H1 (cell line): ENCODE data around the gene CLDN7. TPM values are rescaled to one million over a fixed set of nuclear protein-coding genes. Genes with fewer than 3 reads are reported as not detected.

ENCODE experiments used
- CTCF ChIA-PET: fragments of 300-600 bp; sonication (Branson Sonifier 250); formaldehyde crosslinking; loops from one replicate; lab custom pipeline; 2021; ENCODE audit not compliant: partially characterized antibody; lab: Charles Lee
- POLR2A ChIA-PET: fragments of 300-600 bp; sonication (Branson Sonifier 250); formaldehyde crosslinking; loops from one replicate; lab custom pipeline; 2021; ENCODE audit warnings: inconsistent platforms; ENCODE audit not compliant: partially characterized antibody; lab: Charles Lee
- DNase-seq, 2 experiments: peaks; one replicate each; pipeline versions ENCODE4 v3.0.0 to v3.0.0-alpha.2; 2010 to 2022; ENCODE audit warnings: low spot score in 2 of 2, low read depth in 1 of 2, mixed read lengths in 1 of 2
- FAIRE-seq: peaks from 2 replicates; lab custom pipeline; 2011; peaks lifted over from hg19 to GRCh38; lab: Jason Lieb, UNC
- H2AFZ ChIP-seq: 2 replicates; pipeline ENCODE4 v1.8.1; 2012; ENCODE audit warnings: low read length, inconsistent platforms
- H2AK5ac ChIP-seq: 2 replicates; pipeline ENCODE4 v1.6.1; 2013; ENCODE audit warnings: low read depth, low read length
- H2BK120ac ChIP-seq: replicated peaks from 2 replicates; pipeline ENCODE3; 2013; ENCODE audit warnings: low read depth, low read length, inconsistent platforms
- H2BK12ac ChIP-seq: 2 replicates; pipeline ENCODE4 v1.6.1; 2013; ENCODE audit warnings: low read depth, low read length
- H2BK15ac ChIP-seq: 2 replicates; pipeline ENCODE4 v1.6.1; 2013; ENCODE audit warnings: low read length
- H2BK20ac ChIP-seq: 2 replicates; pipeline ENCODE4 v1.6.1; 2013; ENCODE audit warnings: low read length
- H2BK5ac ChIP-seq: 2 replicates; pipeline ENCODE4 v1.6.1; 2013; ENCODE audit warnings: low read depth, low read length
- H3K14ac ChIP-seq: 2 replicates; pipeline ENCODE4 v1.6.1; 2013; ENCODE audit warnings: inconsistent platforms; ENCODE audit not compliant: insufficient read length
- H3K18ac ChIP-seq: 2 replicates; pipeline ENCODE4 v1.6.1; 2013; ENCODE audit warnings: low read length; ENCODE audit errors: extremely low read depth
- H3K23ac ChIP-seq: 2 replicates; pipeline ENCODE4 v1.6.1; 2013; ENCODE audit warnings: inconsistent platforms; ENCODE audit not compliant: insufficient read length
- H3K23me2 ChIP-seq: 2 replicates; pipeline ENCODE4 v1.6.1; 2013; ENCODE audit warnings: low read depth, low read length
- H3K27ac ChIP-seq: 2 replicates; pipeline ENCODE4 v1.6.1; 2011; ENCODE audit warnings: low read depth, low read length, inconsistent platforms
- H3K27me3 ChIP-seq, 4 experiments: replicated peaks in 1 of 4; 1 replicate in 1 of 4; 2 replicates in 3 of 4; pipeline versions ENCODE4 v1.6.1 to v1.8.1; 2011 to 2013; ENCODE audit warnings: low read length in 3 of 4, mild to moderate bottlenecking in 3 of 4, inconsistent platforms in 2 of 4, mixed read lengths in 2 of 4, moderate library complexity in 1 of 4; ENCODE audit not compliant: control insufficient read depth in 3 of 4, insufficient read depth in 3 of 4; ENCODE audit errors: extremely low read depth in 1 of 4
- H3K36me3 ChIP-seq, 4 experiments: 2 replicates each; pipeline versions ENCODE4 v1.6.1 to v1.8.1; 2011 to 2013; ENCODE audit warnings: mild to moderate bottlenecking in 4 of 4, low read length in 3 of 4, moderate library complexity in 2 of 4, control low read depth in 1 of 4, inconsistent platforms in 1 of 4; ENCODE audit not compliant: insufficient read depth in 4 of 4, control insufficient read depth in 2 of 4
- H3K4ac ChIP-seq: replicated peaks from 2 replicates; pipeline ENCODE3; 2013; ENCODE audit warnings: low read length, low read depth, mixed read lengths, inconsistent platforms; ENCODE audit not compliant: insufficient read length
- H3K4me1 ChIP-seq, 4 experiments: replicated peaks in 1 of 4; 1 replicate in 1 of 4; 2 replicates in 3 of 4; pipeline versions ENCODE4 v1.6.1 to v1.8.1; 2011 to 2013; ENCODE audit warnings: low read length in 3 of 4, inconsistent platforms in 2 of 4, mixed read lengths in 1 of 4; ENCODE audit not compliant: insufficient read depth in 4 of 4, control insufficient read depth in 3 of 4
- H3K4me2 ChIP-seq, 2 experiments: 2 replicates each; pipeline versions ENCODE4 v1.6.1 to v1.8.1; 2011 to 2013; ENCODE audit warnings: low read depth in 2 of 2, low read length in 2 of 2, control low read depth in 1 of 2, inconsistent platforms in 1 of 2, mild to moderate bottlenecking in 1 of 2; ENCODE audit not compliant: insufficient read depth in 1 of 2
- H3K4me3 ChIP-seq, 4 experiments: fragments of 200-600, 300-600 bp in 1 of 4; sonication (generic), shearing (Covaris generic), sonication (Bioruptor Twin) in 1 of 4; 2 replicates each; pipeline versions ENCODE4 v1.5.1 to v1.8.1; 2011 to 2016; ENCODE audit warnings: low read length in 4 of 4, low read depth in 3 of 4, control low read depth in 2 of 4, inconsistent platforms in 2 of 4, mild to moderate bottlenecking in 2 of 4, mixed read lengths in 1 of 4, moderate library complexity in 1 of 4; ENCODE audit not compliant: insufficient read depth in 2 of 4; ENCODE audit errors: extremely low read depth in 1 of 4
- H3K56ac ChIP-seq: replicated peaks from 2 replicates; pipeline ENCODE3; 2013; ENCODE audit warnings: low read depth, mild to moderate bottlenecking, mixed read lengths, low read length, inconsistent platforms; ENCODE audit not compliant: insufficient read length
- H3K79me1 ChIP-seq: 2 replicates; pipeline ENCODE4 v1.6.1; 2013; ENCODE audit warnings: low read depth, low read length, control low read depth
- H3K79me2 ChIP-seq, 2 experiments: 2 replicates each; pipeline versions ENCODE4 v1.6.1 to v1.8.1; 2012 to 2013; ENCODE audit warnings: low read length in 2 of 2, mild to moderate bottlenecking in 2 of 2, inconsistent platforms in 1 of 2; ENCODE audit not compliant: insufficient read depth in 2 of 2, control insufficient read depth in 1 of 2
- H3K9ac ChIP-seq, 4 experiments: replicated peaks in 1 of 4; 1 replicate in 1 of 4; 2 replicates in 3 of 4; pipeline versions ENCODE4 v1.6.1 to v1.8.1; 2011 to 2013; ENCODE audit warnings: low read depth in 3 of 4, low read length in 3 of 4, control low read depth in 2 of 4, mild to moderate bottlenecking in 2 of 4, moderate library complexity in 2 of 4, inconsistent platforms in 1 of 4; ENCODE audit errors: extremely low read depth in 1 of 4
- H3K9me3 ChIP-seq, 2 experiments: 2 replicates each; pipeline versions ENCODE4 v1.6.1 to v1.8.1; 2012 to 2013; ENCODE audit warnings: mild to moderate bottlenecking in 2 of 2, moderate library complexity in 2 of 2, control low read depth in 1 of 2, inconsistent platforms in 1 of 2, low read depth in 1 of 2, low read length in 1 of 2, mixed read lengths in 1 of 2; ENCODE audit not compliant: insufficient read depth in 2 of 2
- H4K20me1 ChIP-seq, 2 experiments: replicated peaks in 1 of 2; 2 replicates each; pipeline versions ENCODE3 to v1.8.1; 2011 to 2013; ENCODE audit warnings: inconsistent platforms in 2 of 2, low read length in 2 of 2, mild to moderate bottlenecking in 1 of 2; ENCODE audit not compliant: insufficient read depth in 2 of 2, control insufficient read depth in 1 of 2
- H4K5ac ChIP-seq: 2 replicates; pipeline ENCODE4 v1.6.1; 2013; ENCODE audit warnings: low read length, low read depth, mixed read lengths, inconsistent platforms; ENCODE audit not compliant: insufficient read length
- H4K8ac ChIP-seq: 2 replicates; pipeline ENCODE4 v1.8.0; 2013; ENCODE audit warnings: mild to moderate bottlenecking, moderate library complexity, low read length, inconsistent platforms; ENCODE audit not compliant: insufficient read depth; ENCODE audit errors: extremely low read depth
- H4K91ac ChIP-seq: replicated peaks from 2 replicates; pipeline ENCODE3; 2013; ENCODE audit warnings: low read length, mixed read lengths, inconsistent platforms; ENCODE audit not compliant: insufficient read length
- ASH2L ChIP-seq: fragments of 200-600, 300-600 bp; sonication (generic); IDR thresholded peaks from one replicate; pipeline ENCODE4 v1.7.1; 2017; ENCODE audit warnings: low read length
- CTBP2 ChIP-seq: IDR thresholded peaks from 2 replicates; pipeline ENCODE4 v1.7.0; 2011; ENCODE audit warnings: borderline replicate concordance, mild to moderate bottlenecking, moderate library complexity, mixed read lengths, low read length; ENCODE audit not compliant: insufficient read depth, insufficient read length
- KDM5A ChIP-seq: fragments of 200-600 bp; IDR thresholded peaks from 2 replicates; pipeline ENCODE4 v1.7.1; 2012; ENCODE audit warnings: mild to moderate bottlenecking, low read length, inconsistent platforms, mixed read lengths
- RBBP5 ChIP-seq: IDR thresholded peaks from 2 replicates; pipeline ENCODE4 v1.7.1; 2012; ENCODE audit warnings: low read depth, mild to moderate bottlenecking, inconsistent platforms, low read length, moderate library complexity, borderline replicate concordance
- RFX5 ChIP-seq: IDR thresholded peaks from 2 replicates; pipeline ENCODE4 v1.6.1; 2011; ENCODE audit warnings: low read depth, low read length, improper control_type of control experiment, borderline replicate concordance
- TAF1 ChIP-seq: IDR thresholded peaks from 2 replicates; pipeline ENCODE4 v1.6.1; 2011; ENCODE audit warnings: mild to moderate bottlenecking, low read depth, low read length
- ZNF274 ChIP-seq: IDR thresholded peaks from 2 replicates; pipeline ENCODE4 v1.7.0; 2012; ENCODE audit warnings: low read length, borderline replicate concordance; ENCODE audit errors: extremely low read depth
- WGBS, 2 experiments: shearing (Covaris generic) in 1 of 2; methylation state at CpG; one replicate each; pipeline versions ENCODE4 v1.1.6 to v1.1.7; 2013 to 2015; ENCODE audit warnings: low lambda C conversion rate in 2 of 2, mixed read lengths in 2 of 2, inconsistent platforms in 1 of 2, low coverage in 1 of 2, missing lambda C conversion rate in 1 of 2; ENCODE audit not compliant: insufficient replicate concordance in 2 of 2, insufficient coverage in 1 of 2, insufficient read length in 1 of 2; ENCODE audit errors: extremely low coverage in 1 of 2, missing lambda C conversion rate in 1 of 2; 5-methylcytosine and 5-hydroxymethylcytosine counted together
- polyA plus RNA-seq, 7 experiments: library from polyadenylated mRNA; depleted of rRNA in 3 of 7; stranded (reverse) in 5 of 7; unstranded in 2 of 7; fragments of >200 nt in 5 of 7; fragments of 200-250 nt in 2 of 7; gene quantifications; 1 replicate in 5 of 7; 2 replicates in 1 of 7; 4 replicates in 1 of 7; pipeline versions ENCODE4 v1.2.1 to v1.2.3, GENCODE V29; 2011 to 2013; ENCODE audit warnings: missing spikeins in 2 of 7, mixed read lengths in 2 of 7
- total RNA-seq: library from RNA; stranded (reverse); fragmentation: NEBNext Ultra II Directional; extraction: Animal tissue kit (Norgen Biotek cat#: 25700); gene quantifications from 2 replicates; pipeline ENCODE4 v1.2.1, GENCODE V29; 2021
- TF ChIP-seq, protein P1 (sequence below): IDR thresholded peaks from 2 replicates; pipeline ENCODE4 v1.6.1; 2012; ENCODE audit warnings: inconsistent platforms
- TF ChIP-seq, protein P2 (sequence below): IDR thresholded peaks from 2 replicates; pipeline ENCODE4 v1.6.1; 2011; ENCODE audit warnings: low read depth, mild to moderate bottlenecking, low read length; ENCODE audit not compliant: insufficient read depth
- TF ChIP-seq, protein P3 (sequence below): IDR thresholded peaks from 2 replicates; pipeline ENCODE4 v1.6.1; 2012; ENCODE audit warnings: low read length, inconsistent platforms

Gene CLDN7
- total and polyA plus RNA-seq, 2 of the 8 experiments (the other 6 are each of a cell fraction or from before 2014, with no cell fraction given): 118 to 119 TPM

DNA sequence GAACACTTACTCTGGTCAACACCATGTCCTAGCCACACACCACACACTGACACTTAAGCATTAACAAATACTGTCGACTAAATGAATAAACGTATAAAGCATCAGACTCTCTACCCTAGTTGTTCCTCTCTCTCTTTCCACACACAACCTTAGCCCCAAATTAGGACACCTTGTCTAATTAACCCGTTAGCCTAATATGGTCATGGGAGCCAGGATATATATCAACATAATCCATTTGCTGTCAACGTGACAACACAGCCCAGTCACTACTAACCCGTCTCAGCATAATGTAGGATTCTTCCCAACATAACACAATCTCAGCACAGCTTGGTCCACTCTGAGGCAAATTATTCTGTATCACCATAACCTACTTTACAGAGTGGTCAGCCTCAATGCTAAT lies 30.2 kb downstream of the CLDN7 start:
- ChIA-PET CTCF (interaction anchor here (4.0 kb wide), 1 partner anchor 12 kb away, joined by 24 read pairs; the partner anchor contains the start of genes ACADVL and DLG4), POLR2A (interaction anchor here (0.9 to 19.7 kb wide), 6 partner anchors 10 to 105 kb away, joined by 3 to 386 read pairs (median 4); partner anchors contain the start of genes ACADVL, ACAP1 and DLG4)
- Histone ChIP-seq H2AK5ac (no peak overlapping the region), H3K9me3 (no peaks in the 10 kb centered on the region), H3K79me1 (peaks cover 10% of the 10 kb centered on the region), H3K36me3 (peaks cover 27 to 50% (median 47%) of the 10 kb centered on the region in 4 experiments), H3K4ac (no peak overlapping the region), H3K9ac (no peak overlapping the region; a peak in 1 of 7 replicates), H3K23ac (no peak overlapping the region), H4K5ac (no peak overlapping the region), H2BK12ac (no peak overlapping the region), H3K79me2 (peaks cover 13 to 55% of the 10 kb centered on the region in 2 experiments), H2AFZ (no peak overlapping the region), H4K8ac (no peak overlapping the region), H2BK120ac (no peak overlapping the region), H3K27me3 (no peaks in the 10 kb centered on the region), H3K23me2 (no peaks in the 10 kb centered on the region), H3K4me3 (0 out of 8 replicates have a peak overlapping the region, but pooled peaks of 1 of the 4 experiments have one; percentile 14), H2BK20ac (no peak overlapping the region), H4K20me1 (peaks cover 17 to 46% of the 10 kb centered on the region in 2 experiments), H2BK5ac (no peak overlapping the region), H3K27ac (no peak overlapping the region), H2BK15ac (no peak overlapping the region), H4K91ac (no peak overlapping the region), H3K56ac (no peak overlapping the region), H3K4me2 (peak overlapping the region in 1 of 2 experiments; percentile 56; a peak in 2 of 4 replicates), H3K4me1 (peaks cover 0 to 10% (median 2%) of the 10 kb centered on the region in 4 experiments; a peak in 5 of 7 replicates), H3K14ac (no peak overlapping the region), H3K18ac (no peak overlapping the region)
- 88% methylated on average over 5 of the region's 5 CpGs; no CpG with 5 or more reads in 1 of the 2 experiments for WGBS, 2 experiments
- FAIRE-seq (no peak), DNase-seq (no peak)
- TF ChIP-seq, protein P1, sequence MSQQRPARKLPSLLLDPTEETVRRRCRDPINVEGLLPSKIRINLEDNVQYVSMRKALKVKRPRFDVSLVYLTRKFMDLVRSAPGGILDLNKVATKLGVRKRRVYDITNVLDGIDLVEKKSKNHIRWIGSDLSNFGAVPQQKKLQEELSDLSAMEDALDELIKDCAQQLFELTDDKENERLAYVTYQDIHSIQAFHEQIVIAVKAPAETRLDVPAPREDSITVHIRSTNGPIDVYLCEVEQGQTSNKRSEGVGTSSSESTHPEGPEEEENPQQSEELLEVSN: no peak
- TF ChIP-seq RFX5: no peak
- TF ChIP-seq ASH2L: no peak
- TF ChIP-seq ZNF274: no peak
- TF ChIP-seq, protein P2, sequence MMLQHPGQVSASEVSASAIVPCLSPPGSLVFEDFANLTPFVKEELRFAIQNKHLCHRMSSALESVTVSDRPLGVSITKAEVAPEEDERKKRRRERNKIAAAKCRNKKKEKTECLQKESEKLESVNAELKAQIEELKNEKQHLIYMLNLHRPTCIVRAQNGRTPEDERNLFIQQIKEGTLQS: no peak
- TF ChIP-seq KDM5A: no peak
- TF ChIP-seq RBBP5: no peak
- TF ChIP-seq, protein P3, sequence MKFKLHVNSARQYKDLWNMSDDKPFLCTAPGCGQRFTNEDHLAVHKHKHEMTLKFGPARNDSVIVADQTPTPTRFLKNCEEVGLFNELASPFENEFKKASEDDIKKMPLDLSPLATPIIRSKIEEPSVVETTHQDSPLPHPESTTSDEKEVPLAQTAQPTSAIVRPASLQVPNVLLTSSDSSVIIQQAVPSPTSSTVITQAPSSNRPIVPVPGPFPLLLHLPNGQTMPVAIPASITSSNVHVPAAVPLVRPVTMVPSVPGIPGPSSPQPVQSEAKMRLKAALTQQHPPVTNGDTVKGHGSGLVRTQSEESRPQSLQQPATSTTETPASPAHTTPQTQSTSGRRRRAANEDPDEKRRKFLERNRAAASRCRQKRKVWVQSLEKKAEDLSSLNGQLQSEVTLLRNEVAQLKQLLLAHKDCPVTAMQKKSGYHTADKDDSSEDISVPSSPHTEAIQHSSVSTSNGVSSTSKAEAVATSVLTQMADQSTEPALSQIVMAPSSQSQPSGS: no peak
- TF ChIP-seq TAF1: no peak
- no peak for TF ChIP-seq CTBP2
